GM19025 (cell line): ENCODE measurements around the gene ME1.
"Not testable (repeated sequence)": the region's sequence is repeated elsewhere in the genome, so short reads cannot be mapped to it uniquely, and the experiment has no call there.

Source experiments
- ATAC-seq: cut with Tn5 transposase; IDR thresholded peaks from one replicate; pipeline ENCODE4 v1.9.1; 2021; ENCODE audit warnings: mild to moderate bottlenecking, low read depth, moderate library complexity; ENCODE audit not compliant: unreplicated experiment

The ME1 gene

GRCh38 chr6:83430611-83431544 is at the start of gene ME1:
ME1 (minus strand) TSS chr6:83431051; CDS start chr6:83430954, 97 bp downstream.
- peak; percentile 93 for ATAC-seq

DNA sequence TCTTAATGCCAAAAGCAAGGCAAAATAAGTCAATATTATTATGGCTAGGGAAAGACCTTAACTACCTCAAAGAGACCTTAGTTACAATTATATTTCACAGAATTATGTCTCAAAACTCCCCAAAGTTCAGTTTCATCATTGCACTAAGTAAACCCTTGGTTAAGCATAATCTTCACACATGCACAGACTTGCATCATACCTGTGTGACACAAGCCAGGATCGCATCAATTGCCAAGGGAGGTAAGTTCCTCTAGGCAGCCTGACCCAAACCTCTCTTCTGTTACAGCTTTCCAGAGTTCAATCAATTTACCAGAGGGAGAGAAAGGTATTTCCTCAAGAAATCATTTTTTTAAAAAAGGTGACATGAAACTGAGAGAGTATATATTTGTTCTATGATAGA is 49.6 kb upstream of the ME1 start:
- ATAC-seq, result no peak

- no peak for ATAC-seq
These were observed 48.5 kb upstream of the ME1 start for GRCh38 chr6:83479389-83479788.

- no peak for ATAC-seq
These were observed 46.1 kb upstream of the ME1 start for GRCh38 chr6:83476971-83477370.

GRCh38 chr6:83474309-83474708 is 43.5 kb upstream of the ME1 start:
- no peak for ATAC-seq

- no peak for ATAC-seq
These were observed 41.9 kb upstream of the ME1 start for GRCh38 chr6:83472767-83473166.

DNA sequence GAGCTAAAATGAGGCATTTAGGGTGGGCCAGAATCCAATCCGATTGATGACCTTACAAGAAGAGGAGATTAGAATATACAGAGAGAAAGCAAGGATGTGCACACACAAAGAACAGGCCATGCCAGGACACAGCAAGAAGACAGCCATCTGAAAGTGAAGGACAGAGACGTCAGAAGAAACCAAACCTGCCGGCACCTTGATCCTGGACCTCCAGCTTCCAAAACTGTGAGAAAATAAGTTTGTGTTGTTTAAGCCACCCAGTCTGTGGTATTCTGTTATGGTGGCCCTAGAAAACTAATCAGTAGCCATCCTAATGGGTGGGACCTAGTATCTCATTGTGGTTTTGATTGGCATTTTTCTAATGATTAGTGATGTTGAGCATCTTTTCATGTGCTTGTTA is 39.7 kb upstream of the ME1 start:
- ATAC-seq, result no peak

DNA sequence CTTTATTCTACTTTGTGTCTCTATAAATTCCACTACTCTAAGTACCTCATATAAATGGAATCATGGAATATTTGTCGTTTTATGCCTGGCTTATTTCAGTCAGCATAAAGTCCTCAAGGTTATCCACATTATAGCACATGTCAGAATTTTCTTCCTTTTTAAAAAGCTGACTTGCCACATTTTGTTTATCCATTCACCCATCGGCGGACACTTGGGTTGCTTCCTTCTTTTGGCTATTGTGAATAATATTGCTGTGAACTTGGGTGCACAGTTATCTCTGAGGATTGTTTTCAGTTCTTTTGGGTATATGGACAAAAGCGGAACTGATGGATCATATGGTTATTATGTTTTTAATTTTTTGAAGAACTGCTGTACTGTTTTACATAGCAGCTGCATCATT is 39.1 kb upstream of the ME1 start:
- ATAC-seq, result no peak

- ATAC-seq, result no peak
These were observed 36.8 kb upstream of the ME1 start for GRCh38 chr6:83467620-83468036.

DNA sequence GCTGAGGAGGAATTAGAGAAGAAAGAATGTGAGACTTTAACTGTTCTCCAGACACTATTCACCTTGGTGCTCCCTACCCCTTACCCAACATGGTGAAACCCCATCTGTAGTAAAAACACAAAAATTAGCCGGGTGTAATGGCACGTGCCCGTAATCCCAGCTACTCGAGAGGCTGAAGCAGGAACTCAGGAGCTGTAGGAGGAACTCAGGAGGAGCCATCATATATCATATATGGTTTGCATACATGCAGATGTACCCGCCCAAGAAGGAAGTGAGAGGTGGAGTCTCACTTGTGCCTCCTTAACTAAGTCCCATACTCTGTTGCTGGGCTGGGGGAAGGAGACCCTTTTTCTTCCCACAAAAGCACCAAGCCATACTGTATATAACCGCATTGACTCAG is 35.5 kb upstream of the ME1 start:
- no peak for ATAC-seq

- ATAC-seq, result no peak
These were observed 33.7 kb upstream of the ME1 start for GRCh38 chr6:83464381-83465140.

GRCh38 chr6:83463886-83464285 is 33.0 kb upstream of the ME1 start:
- ATAC-seq, result no peak

- no peak for ATAC-seq
These were observed 31.7 kb upstream of the ME1 start for GRCh38 chr6:83462524-83462923.

- no peak for ATAC-seq
These were observed 30.6 kb upstream of the ME1 start for GRCh38 chr6:83461438-83461837.

- ATAC-seq, result no peak
These were observed 28.8 kb upstream of the ME1 start for GRCh38 chr6:83459663-83460062.

DNA sequence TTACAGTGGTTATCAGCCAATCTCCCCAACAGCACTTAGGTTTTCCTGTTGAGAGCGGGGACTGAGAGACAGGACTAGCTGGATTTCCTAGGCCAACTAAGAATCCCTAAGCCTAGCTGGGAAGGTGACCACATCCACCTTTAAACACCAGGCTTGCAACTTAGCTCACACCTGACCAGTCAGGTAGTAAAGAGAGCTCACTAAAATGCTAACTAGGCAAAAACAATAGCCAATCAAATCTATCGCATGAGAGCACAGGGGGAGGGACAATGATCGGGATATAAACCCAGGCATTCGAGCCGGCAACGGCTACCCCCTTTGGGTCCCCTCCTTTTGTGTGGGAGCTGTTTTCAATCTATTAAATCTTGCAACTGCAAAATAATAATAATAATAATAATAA is 19.2 kb upstream of the ME1 start:
- ATAC-seq, result not testable (repeated sequence)

DNA sequence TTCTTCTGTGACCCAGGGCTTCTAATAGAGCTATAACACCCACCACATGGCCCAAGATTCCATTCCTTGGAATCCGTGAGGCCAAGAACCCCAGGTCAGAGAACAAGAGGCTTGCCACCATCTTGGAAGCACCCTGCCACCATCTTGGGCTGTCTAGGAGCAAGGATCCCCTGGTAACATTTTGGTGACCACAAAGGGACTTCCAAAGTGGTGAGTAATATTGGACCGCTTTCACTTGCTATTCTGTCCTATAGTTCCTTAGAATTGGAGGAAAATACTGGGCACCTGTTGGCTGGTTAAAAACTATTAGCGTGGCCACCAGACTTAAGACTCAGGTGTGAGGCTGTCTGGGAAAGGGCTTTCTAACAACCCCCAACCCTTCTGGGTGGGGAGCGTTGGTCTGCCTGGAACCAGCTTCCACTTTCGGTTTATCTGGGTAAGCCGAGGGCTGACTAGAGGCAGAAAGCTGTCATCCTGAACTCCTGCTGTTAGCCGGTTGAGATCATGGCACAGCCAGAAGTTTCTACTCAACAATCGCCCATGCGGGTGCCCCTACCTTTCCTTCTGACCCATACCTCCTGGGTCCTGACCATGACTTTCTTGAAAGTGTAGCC is 13.3 kb upstream of the ME1 start:
- not testable (repeated sequence) for ATAC-seq

- no peak for ATAC-seq
These were observed 12.7 kb upstream of the ME1 start for GRCh38 chr6:83443516-83443915.

DNA sequence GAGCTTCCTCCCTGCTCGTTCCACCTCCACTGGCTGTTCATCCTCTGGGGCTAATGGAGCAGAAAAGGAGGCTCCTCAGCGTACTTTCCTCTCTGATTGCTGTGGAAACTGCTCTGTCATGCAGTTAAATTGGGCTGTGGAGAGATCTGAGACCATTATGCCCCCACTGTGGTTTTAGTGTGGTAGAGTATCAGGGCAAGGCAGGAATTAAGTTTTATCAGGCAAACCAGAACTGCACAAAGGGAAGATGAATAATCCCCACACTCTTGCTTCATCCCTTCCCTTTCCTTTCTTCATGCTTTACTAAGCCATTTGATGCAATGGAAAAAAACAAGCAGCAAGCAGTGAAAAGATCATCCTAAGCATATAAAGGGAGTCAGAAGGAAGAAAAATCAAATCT is 11.9 kb upstream of the ME1 start:
- ATAC-seq, result no peak

- ATAC-seq, result no peak
These were observed 8.3 kb upstream of the ME1 start for GRCh38 chr6:83439201-83439600.

DNA sequence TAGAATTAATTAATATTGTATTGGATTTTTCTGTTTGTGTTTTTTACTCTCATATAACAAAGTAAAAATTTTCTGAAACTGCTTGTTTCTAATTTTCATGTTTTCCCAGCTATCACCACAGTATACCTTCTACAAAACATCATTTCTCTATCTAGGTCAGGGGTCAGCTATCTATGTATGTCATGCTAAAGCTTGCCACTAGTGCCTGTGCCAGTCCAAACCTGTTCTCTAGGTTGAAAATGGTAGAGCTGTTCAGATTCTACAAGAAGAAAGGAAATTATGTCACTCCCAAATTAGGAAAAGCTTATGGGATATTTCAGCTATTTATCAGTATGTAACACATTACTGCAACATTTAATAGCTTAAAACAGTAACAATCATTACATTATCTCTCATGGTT is 5.8 kb upstream of the ME1 start:
- ATAC-seq, result no peak
